Smooth muscle cell (in vitro differentiated cells): ENCODE measurements around the gene SGCA. TPM values are rescaled to one million over a fixed set of nuclear protein-coding genes. Genes with fewer than 3 reads are reported as not detected.
A peak's percentile ranks its signal among the peaks of the same experiment; 100 is the strongest.

Experiments used
- DNase-seq: peaks from one replicate; lab custom pipeline; 2025; ENCODE audit not compliant: unreplicated experiment; lab: John Stamatoyannopoulos, UW
- H2AFZ ChIP-seq: fragments of 200-600 bp; sonication (generic); 2 replicates; pipeline ENCODE4 v1.6.0; 2016; ENCODE audit warnings: antibody characterized with exemption, low read depth, mild to moderate bottlenecking
- H3F3A ChIP-seq: fragments of 200-600 bp; sonication (generic); 2 replicates; pipeline ENCODE4 v1.6.0; 2017; ENCODE audit warnings: antibody characterized with exemption, low read depth
- H3K27ac ChIP-seq: fragments of 200-600 bp; sonication (generic); 2 replicates; pipeline ENCODE4 v1.5.1; 2016; ENCODE audit warnings: low read depth, mild to moderate bottlenecking
- H3K27me3 ChIP-seq: fragments of 200-600 bp; sonication (generic); 2 replicates; pipeline ENCODE4 v1.6.1; 2016; ENCODE audit warnings: low read depth, mild to moderate bottlenecking
- H3K36me3 ChIP-seq: fragments of 200-600 bp; sonication (generic); 2 replicates; pipeline ENCODE4 v1.5.1; 2016; ENCODE audit warnings: low read depth
- H3K4me1 ChIP-seq: fragments of 200-600 bp; sonication (generic); 2 replicates; pipeline ENCODE4 v1.5.1; 2016; ENCODE audit warnings: low read depth
- H3K4me2 ChIP-seq: fragments of 200-600 bp; sonication (generic); 2 replicates; pipeline ENCODE4 v1.6.0; 2016; ENCODE audit warnings: mild to moderate bottlenecking
- H3K4me3 ChIP-seq: fragments of 200-600 bp; sonication (generic); 2 replicates; pipeline ENCODE4 v1.5.1; 2016; ENCODE audit warnings: mild to moderate bottlenecking
- H3K79me2 ChIP-seq: fragments of 200-600 bp; sonication (generic); 2 replicates; pipeline ENCODE4 v1.6.0; 2016; ENCODE audit warnings: low read depth, mild to moderate bottlenecking
- H3K9ac ChIP-seq: fragments of 200-600 bp; sonication (generic); 2 replicates; pipeline ENCODE4 v1.6.0; 2016; ENCODE audit warnings: low read depth
- H3K9me3 ChIP-seq: fragments of 200-600 bp; sonication (generic); replicated peaks from 2 replicates; pipeline ENCODE4 v1.5.1; 2016; ENCODE audit warnings: low read depth
- H4K20me1 ChIP-seq: fragments of 200-600 bp; sonication (generic); 2 replicates; pipeline ENCODE4 v1.6.0; 2016; ENCODE audit warnings: low read depth
- CTCF ChIP-seq: fragments of 200-600 bp; sonication (generic); IDR thresholded peaks from 2 replicates; pipeline ENCODE4 v1.5.1; 2017; ENCODE audit warnings: borderline replicate concordance, mild to moderate bottlenecking, antibody characterized with exemption; ENCODE audit not compliant: insufficient read depth, poor library complexity, severe bottlenecking
- WGBS: methylation state at CpG from one replicate; pipeline ENCODE4 v1.1.7; 2016; ENCODE audit warnings: low lambda C conversion rate; 5-methylcytosine and 5-hydroxymethylcytosine counted together
- polyA plus RNA-seq: library from polyadenylated mRNA; unstranded; fragments of >200 nt; fragmentation: Nextera tagmentation; extraction: Ambion mirVana; gene quantifications from 2 replicates; pipeline ENCODE4 v1.2.1, GENCODE V29; 2016
- total RNA-seq: library from RNA; depleted of rRNA; stranded (reverse); fragments of >200 nt; gene quantifications from 2 replicates; pipeline ENCODE4 v1.2.3, GENCODE V29; 2014

Gene SGCA
- total and polyA plus RNA-seq, 2 experiments from 2014 or later: 2.1 TPM; not detected in 1

DNA sequence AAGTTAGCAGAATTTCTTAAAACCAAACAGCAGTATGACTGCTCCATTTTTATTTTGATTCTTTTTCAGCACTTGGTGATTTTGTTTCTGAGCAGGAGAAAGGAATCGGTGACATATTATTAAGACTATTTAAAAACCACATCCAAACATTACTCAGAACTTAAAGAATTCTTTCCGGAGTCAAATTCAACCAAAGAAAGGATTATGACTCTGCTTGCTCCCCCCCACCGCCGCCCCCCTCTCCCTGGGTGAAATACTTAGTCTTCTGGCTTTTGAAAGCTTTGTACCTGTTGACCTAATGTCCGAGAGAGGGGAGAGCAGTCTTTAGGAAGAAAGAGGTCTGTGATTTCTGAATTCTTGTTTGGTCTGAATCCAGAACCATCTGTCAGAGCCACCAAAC is 53.5 kb downstream of the SGCA start:
- H3K9ac ChIP-seq: peak overlapping the region; percentile 92
- no peaks in the 10 kb centered on the region for H3K79me2 ChIP-seq
- TF ChIP-seq CTCF: no peak
- H3F3A ChIP-seq: peaks cover 41% of the 10 kb centered on the region
- H3K4me2 ChIP-seq: peak overlapping the region; percentile 83
- no peaks in the 10 kb centered on the region for H3K36me3 ChIP-seq
- H3K9me3 ChIP-seq: no peaks in the 10 kb centered on the region
- 8% methylated on average over 5 of the region's 5 CpGs for WGBS
- peak overlapping the region; percentile 24 for H3K4me3 ChIP-seq
- no peaks in the 10 kb centered on the region for H4K20me1 ChIP-seq
- DNase-seq: no peak
- peaks cover 31% of the 10 kb centered on the region for H3K4me1 ChIP-seq
- H2AFZ ChIP-seq: no peak overlapping the region
- H3K27me3 ChIP-seq: no peaks in the 10 kb centered on the region
- peak overlapping the region; percentile 99 for H3K27ac ChIP-seq

- Histone ChIP-seq H3K9me3 (no peaks in the 10 kb centered on the region), H3F3A (peaks cover 37% of the 10 kb centered on the region), H3K4me3 (peak overlapping the region; percentile 24), H3K79me2 (no peaks in the 10 kb centered on the region), H2AFZ (no peak overlapping the region), H3K27ac (peak overlapping the region; percentile 99), H3K4me2 (peak overlapping the region; percentile 83), H3K27me3 (no peaks in the 10 kb centered on the region), H3K36me3 (no peaks in the 10 kb centered on the region), H3K9ac (peak overlapping the region; percentile 92), H4K20me1 (no peaks in the 10 kb centered on the region), H3K4me1 (peaks cover 31% of the 10 kb centered on the region)
- DNase-seq: no peak
- TF ChIP-seq CTCF: no peak
- 18% methylated on average over 4 of the region's 4 CpGs for WGBS
Measured at GRCh38 chr17:50219939-50220465, 54.2 kb downstream of the SGCA start.

DNA sequence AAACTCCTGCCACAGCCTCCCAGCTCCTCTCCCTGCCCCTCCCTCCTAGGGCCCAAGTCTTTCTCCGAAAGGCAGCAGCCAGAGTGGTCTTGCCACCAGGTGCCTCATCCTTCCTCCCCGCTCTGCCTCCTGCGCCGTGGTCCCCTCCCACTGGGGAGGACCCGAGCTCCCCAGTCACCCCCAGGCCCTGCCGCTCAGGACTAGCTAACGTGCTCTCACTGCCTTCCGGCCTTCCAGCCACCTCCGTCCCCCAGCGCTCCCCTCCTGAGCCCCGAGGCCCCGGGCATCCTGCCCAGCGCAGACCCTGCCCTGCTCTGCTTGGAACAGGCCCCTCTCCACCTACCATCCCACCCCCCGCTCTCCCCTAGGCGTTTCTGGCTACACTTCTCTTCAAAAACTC is 55.0 kb downstream of the SGCA start:
- DNase-seq: no peak
- 83% methylated on average over 7 of the region's 15 CpGs for WGBS
- Histone ChIP-seq H3K9ac (peak overlapping the region; percentile 92), H3K4me3 (no peak overlapping the region), H4K20me1 (no peaks in the 10 kb centered on the region), H3K27me3 (no peaks in the 10 kb centered on the region), H3K4me1 (peaks cover 31% of the 10 kb centered on the region), H3K79me2 (no peaks in the 10 kb centered on the region), H3K27ac (peak overlapping the region; percentile 99), H3K36me3 (no peaks in the 10 kb centered on the region), H3K4me2 (peak overlapping the region; percentile 83), H3K9me3 (no peaks in the 10 kb centered on the region), H2AFZ (no peak overlapping the region), H3F3A (peaks cover 30% of the 10 kb centered on the region)
- no peak for TF ChIP-seq CTCF

- Histone ChIP-seq H3K9me3 (no peaks in the 10 kb centered on the region), H3K27ac (peak overlapping the region; percentile 99), H3F3A (peaks cover 28% of the 10 kb centered on the region), H3K9ac (peak overlapping the region; percentile 92), H3K4me1 (peaks cover 31% of the 10 kb centered on the region), H4K20me1 (no peaks in the 10 kb centered on the region), H3K4me2 (peak overlapping the region; percentile 83), H3K36me3 (no peaks in the 10 kb centered on the region), H2AFZ (no peak overlapping the region), H3K27me3 (no peaks in the 10 kb centered on the region), H3K79me2 (no peaks in the 10 kb centered on the region), H3K4me3 (no peak overlapping the region)
- WGBS: 71% methylated on average over 9 of the region's 9 CpGs
- no peak for DNase-seq
- TF ChIP-seq CTCF: no peak
Measured at GRCh38 chr17:50221266-50221863, 55.6 kb downstream of the SGCA start.
